ENCODE data around the gene NANS. TPM values are rescaled to one million over a fixed set of nuclear protein-coding genes. Genes with fewer than 3 reads are reported as not detected.

Gene NANS
- total and polyA plus RNA-seq, 2 of the 13 experiments (the other 11 are each of a cell fraction or from before 2014, with no cell fraction given) = 86.9 to 203 TPM

DNA sequence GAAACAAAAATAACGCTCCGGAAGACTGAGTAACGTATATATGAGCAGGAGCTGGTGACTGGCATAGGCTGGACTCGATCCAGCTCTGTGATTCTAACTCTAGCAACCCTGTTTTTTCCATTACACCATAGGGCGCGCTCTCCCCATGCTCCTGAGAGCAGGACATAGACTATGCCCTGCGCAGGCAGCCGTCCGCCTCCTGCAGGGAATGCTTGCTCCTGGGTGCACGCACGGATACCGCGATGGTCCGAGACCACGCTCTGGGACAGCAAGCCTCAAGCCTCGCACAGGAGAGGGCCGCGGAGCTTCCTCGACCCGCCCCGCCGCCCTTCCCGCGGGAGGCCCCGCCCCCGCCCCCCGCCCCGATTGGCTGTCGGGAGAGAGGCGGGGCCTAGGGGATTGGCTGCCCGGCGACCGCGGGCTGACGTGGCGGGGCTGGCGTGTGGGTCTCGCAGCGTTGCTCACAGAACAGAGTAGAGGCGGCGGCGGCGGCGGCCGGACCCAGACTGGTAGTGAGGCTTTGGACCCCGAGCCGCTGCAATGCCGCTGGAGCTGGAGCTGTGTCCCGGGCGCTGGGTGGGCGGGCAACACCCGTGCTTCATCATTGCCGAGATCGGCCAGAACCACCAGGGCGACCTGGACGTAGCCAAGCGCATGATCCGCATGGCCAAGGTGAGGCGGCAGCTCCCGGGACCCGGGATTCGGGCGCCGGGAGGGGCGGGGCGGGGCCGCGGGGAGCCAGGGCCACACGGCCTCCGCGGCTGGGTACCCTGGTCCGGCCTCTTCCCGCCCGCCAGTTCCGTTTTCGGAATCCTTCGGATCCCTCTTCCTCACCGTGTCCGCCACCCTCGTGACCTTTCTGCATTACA, at the start of gene NANS (continued):
- TF ChIP-seq, protein P1, sequence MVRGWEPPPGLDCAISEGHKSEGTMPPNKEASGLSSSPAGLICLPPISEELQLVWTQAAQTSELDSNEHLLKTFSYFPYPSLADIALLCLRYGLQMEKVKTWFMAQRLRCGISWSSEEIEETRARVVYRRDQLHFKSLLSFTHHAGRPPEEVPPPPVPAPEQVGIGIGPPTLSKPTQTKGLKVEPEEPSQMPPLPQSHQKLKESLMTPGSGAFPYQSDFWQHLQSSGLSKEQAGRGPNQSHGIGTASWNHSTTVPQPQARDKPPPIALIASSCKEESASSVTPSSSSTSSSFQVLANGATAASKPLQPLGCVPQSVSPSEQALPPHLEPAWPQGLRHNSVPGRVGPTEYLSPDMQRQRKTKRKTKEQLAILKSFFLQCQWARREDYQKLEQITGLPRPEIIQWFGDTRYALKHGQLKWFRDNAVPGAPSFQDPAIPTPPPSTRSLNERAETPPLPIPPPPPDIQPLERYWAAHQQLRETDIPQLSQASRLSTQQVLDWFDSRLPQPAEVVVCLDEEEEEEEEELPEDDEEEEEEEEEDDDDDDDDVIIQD (CRISPR knock-in tag; IDR thresholded peaks at IDR 0.05; ENCODE audit: low read depth) = 0 out of 2 replicates have a peak, but pooled peaks have one; percentile 11
- TF ChIP-seq EEA1 (CRISPR knock-in tag; IDR thresholded peaks at IDR 0.05; ENCODE audit: borderline replicate concordance) = 0 out of 2 replicates have a peak, but pooled peaks have one; percentile 34
- peak; percentile 70 for TF ChIP-seq KLF9 (CRISPR knock-in tag; IDR thresholded peaks at IDR 0.05; ENCODE audit: low read depth)
- 0 out of 2 replicates have a peak, but pooled peaks have one; percentile 60 for TF ChIP-seq ZNF20 (CRISPR knock-in tag; IDR thresholded peaks at IDR 0.05)
- TF ChIP-seq, protein P2, sequence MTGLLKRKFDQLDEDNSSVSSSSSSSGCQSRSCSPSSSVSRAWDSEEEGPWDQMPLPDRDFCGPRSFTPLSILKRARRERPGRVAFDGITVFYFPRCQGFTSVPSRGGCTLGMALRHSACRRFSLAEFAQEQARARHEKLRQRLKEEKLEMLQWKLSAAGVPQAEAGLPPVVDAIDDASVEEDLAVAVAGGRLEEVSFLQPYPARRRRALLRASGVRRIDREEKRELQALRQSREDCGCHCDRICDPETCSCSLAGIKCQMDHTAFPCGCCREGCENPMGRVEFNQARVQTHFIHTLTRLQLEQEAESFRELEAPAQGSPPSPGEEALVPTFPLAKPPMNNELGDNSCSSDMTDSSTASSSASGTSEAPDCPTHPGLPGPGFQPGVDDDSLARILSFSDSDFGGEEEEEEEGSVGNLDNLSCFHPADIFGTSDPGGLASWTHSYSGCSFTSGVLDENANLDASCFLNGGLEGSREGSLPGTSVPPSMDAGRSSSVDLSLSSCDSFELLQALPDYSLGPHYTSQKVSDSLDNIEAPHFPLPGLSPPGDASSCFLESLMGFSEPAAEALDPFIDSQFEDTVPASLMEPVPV (CRISPR knock-in tag; IDR thresholded peaks at IDR 0.05) = peak; percentile 48; the same call in 1 of the 2 replicates
- TF ChIP-seq, protein P3, sequence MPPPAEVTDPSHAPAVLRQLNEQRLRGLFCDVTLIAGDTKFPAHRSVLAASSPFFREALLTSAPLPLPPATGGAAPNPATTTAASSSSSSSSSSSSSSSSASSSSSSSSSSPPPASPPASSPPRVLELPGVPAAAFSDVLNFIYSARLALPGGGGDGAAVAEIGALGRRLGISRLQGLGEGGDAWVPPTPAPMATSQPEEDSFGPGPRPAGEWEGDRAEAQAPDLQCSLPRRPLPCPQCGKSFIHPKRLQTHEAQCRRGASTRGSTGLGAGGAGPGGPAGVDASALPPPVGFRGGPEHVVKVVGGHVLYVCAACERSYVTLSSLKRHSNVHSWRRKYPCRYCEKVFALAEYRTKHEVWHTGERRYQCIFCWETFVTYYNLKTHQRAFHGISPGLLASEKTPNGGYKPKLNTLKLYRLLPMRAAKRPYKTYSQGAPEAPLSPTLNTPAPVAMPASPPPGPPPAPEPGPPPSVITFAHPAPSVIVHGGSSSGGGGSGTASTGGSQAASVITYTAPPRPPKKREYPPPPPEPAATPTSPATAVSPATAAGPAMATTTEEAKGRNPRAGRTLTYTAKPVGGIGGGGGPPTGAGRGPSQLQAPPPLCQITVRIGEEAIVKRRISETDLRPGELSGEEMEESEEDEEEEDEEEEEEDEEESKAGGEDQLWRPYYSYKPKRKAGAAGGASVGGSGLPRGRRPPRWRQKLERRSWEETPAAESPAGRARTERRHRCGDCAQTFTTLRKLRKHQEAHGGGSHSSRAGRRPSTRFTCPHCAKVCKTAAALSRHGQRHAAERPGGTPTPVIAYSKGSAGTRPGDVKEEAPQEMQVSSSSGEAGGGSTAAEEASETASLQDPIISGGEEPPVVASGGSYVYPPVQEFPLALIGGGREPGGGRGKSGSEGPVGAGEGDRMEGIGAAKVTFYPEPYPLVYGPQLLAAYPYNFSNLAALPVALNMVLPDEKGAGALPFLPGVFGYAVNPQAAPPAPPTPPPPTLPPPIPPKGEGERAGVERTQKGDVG (CRISPR knock-in tag; IDR thresholded peaks at IDR 0.05; ENCODE audit: borderline replicate concordance) = no peak
- TF ChIP-seq, protein P4, sequence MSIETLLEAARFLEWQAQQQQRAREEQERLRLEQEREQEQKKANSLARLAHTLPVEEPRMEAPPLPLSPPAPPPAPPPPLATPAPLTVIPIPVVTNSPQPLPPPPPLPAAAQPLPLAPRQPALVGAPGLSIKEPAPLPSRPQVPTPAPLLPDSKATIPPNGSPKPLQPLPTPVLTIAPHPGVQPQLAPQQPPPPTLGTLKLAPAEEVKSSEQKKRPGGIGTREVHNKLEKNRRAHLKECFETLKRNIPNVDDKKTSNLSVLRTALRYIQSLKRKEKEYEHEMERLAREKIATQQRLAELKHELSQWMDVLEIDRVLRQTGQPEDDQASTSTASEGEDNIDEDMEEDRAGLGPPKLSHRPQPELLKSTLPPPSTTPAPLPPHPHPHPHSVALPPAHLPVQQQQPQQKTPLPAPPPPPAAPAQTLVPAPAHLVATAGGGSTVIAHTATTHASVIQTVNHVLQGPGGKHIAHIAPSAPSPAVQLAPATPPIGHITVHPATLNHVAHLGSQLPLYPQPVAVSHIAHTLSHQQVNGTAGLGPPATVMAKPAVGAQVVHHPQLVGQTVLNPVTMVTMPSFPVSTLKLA (IDR thresholded peaks at IDR 0.05) = 0 out of 2 replicates have a peak, but pooled peaks have one; percentile 2
- peak; percentile 88 for TF ChIP-seq ARNT2 (CRISPR knock-in tag; IDR thresholded peaks at IDR 0.05; ENCODE audit: low read depth)
- TF ChIP-seq, protein P5, sequence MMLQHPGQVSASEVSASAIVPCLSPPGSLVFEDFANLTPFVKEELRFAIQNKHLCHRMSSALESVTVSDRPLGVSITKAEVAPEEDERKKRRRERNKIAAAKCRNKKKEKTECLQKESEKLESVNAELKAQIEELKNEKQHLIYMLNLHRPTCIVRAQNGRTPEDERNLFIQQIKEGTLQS (CRISPR knock-in tag; IDR thresholded peaks at IDR 0.05) = 0 out of 2 replicates have a peak, but pooled peaks have one; percentile 16
- peak; percentile 47; the same call in 1 of the 2 replicates for TF ChIP-seq ZNF430 (CRISPR knock-in tag; IDR thresholded peaks at IDR 0.05)
- 0 out of 2 replicates have a peak, but pooled peaks have one; percentile 2 for TF ChIP-seq NR2F6 (IDR thresholded peaks at IDR 0.05)
- TF ChIP-seq NR2F6 (CRISPR knock-in tag; IDR thresholded peaks at IDR 0.05) = peak; percentile 11; the same call in 1 of the 2 replicates
- peak; percentile 89 for TF ChIP-seq ZMYM2 (CRISPR knock-in tag; IDR thresholded peaks at IDR 0.05)
- TF ChIP-seq NR2C2 (CRISPR knock-in tag; IDR thresholded peaks at IDR 0.05; ENCODE audit: borderline replicate concordance) = peak; percentile 42; the same call in 1 of the 2 replicates
- TF ChIP-seq, protein P6, sequence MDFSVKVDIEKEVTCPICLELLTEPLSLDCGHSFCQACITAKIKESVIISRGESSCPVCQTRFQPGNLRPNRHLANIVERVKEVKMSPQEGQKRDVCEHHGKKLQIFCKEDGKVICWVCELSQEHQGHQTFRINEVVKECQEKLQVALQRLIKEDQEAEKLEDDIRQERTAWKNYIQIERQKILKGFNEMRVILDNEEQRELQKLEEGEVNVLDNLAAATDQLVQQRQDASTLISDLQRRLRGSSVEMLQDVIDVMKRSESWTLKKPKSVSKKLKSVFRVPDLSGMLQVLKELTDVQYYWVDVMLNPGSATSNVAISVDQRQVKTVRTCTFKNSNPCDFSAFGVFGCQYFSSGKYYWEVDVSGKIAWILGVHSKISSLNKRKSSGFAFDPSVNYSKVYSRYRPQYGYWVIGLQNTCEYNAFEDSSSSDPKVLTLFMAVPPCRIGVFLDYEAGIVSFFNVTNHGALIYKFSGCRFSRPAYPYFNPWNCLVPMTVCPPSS (IDR thresholded peaks at IDR 0.05) = no peak
- no peak for TF ChIP-seq RFX1 (IDR thresholded peaks at IDR 0.05)
- TF ChIP-seq HDAC6 (IDR thresholded peaks at IDR 0.05; ENCODE audit: low read depth, low read length) = no peak
- TF ChIP-seq, protein P7, sequence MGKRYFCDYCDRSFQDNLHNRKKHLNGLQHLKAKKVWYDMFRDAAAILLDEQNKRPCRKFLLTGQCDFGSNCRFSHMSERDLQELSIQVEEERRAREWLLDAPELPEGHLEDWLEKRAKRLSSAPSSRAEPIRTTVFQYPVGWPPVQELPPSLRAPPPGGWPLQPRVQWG (CRISPR knock-in tag; IDR thresholded peaks at IDR 0.05; ENCODE audit: borderline replicate concordance, low read depth) = no peak

Data from HepG2 (cell line).